ENCODE results near the gene MAP1LC3B. TPM values are rescaled to one million over a fixed set of nuclear protein-coding genes. Genes with fewer than 3 reads are reported as not detected.

Gene MAP1LC3B
- total RNA-seq, 2 donors from 2014 or later = 18.5 to 22.8 TPM

- WGBS, 2 donors = 86 to 89% methylated on average over 31 to 34 of the region's 34 CpGs
- ATAC-seq = no peak
- H3K9me3 ChIP-seq = no peaks in the 10 kb centered on the region
- DNase-seq = no peak
- TF ChIP-seq CTCF (IDR thresholded peaks at IDR 0.05) (no peak), POLR2A (IDR thresholded peaks at IDR 0.05) (no peak)
- H3K27ac ChIP-seq = peak overlapping the region in 2 of 4 donors; percentile 12 to 24
- peaks cover 11 to 17% of the 10 kb centered on the region in 2 donors for H3K36me3 ChIP-seq (replicated peaks in 1 of 2; ENCODE audit: insufficient read depth in 1 of 2, low read depth in 2 of 2)
- no peaks in the 10 kb centered on the region for H3K27me3 ChIP-seq
- no peak overlapping the region for H3K4me3 ChIP-seq
- H3K4me1 ChIP-seq = no peaks in the 10 kb centered on the region
- intact Hi-C loops (cut with DNase I) = no loop called here
These were observed 47.8 kb upstream of the MAP1LC3B start for GRCh38 chr16:87344165-87344930.

- peak overlapping the region in 2 of 4 donors; percentile 24 to 40 for H3K27ac ChIP-seq
These were observed 47.1 kb upstream of the MAP1LC3B start for GRCh38 chr16:87344931-87345631.

GRCh38 chr16:87345726-87346424 lies 46.3 kb upstream of the MAP1LC3B start:
- intact Hi-C loops (cut with DNase I) = no loop called here

More at GRCh38 chr16:87344931-87345631, 47.1 kb upstream of the MAP1LC3B start:
- Histone ChIP-seq H3K4me3 (no peak overlapping the region), H3K27me3 (no peaks in the 10 kb centered on the region), H3K9me3 (no peaks in the 10 kb centered on the region), H3K36me3 (replicated peaks in 1 of 2; ENCODE audit: insufficient read depth in 1 of 2, low read depth in 2 of 2) (peaks cover 11 to 17% of the 10 kb centered on the region in 2 donors), H3K4me1 (no peaks in the 10 kb centered on the region)
- no peak for DNase-seq
- no peak for TF ChIP-seq POLR2A (IDR thresholded peaks at IDR 0.05)
- no peak for TF ChIP-seq CTCF (IDR thresholded peaks at IDR 0.05)
- ATAC-seq = peak; percentile 38
- intact Hi-C loops (cut with DNase I) = no loop called here
- WGBS, 2 donors = 84 to 85% methylated on average over 5 to 16 of the region's 17 CpGs

GRCh38 chr16:87346517-87347060 lies 45.5 kb upstream of the MAP1LC3B start:
- H3K4me1 ChIP-seq = no peaks in the 10 kb centered on the region
- intact Hi-C loops (cut with DNase I) = no loop called here
- DNase-seq (no peak), ATAC-seq (no peak)
- H3K36me3 ChIP-seq (replicated peaks in 1 of 2; ENCODE audit: insufficient read depth in 1 of 2, low read depth in 2 of 2) = peaks cover 11 to 17% of the 10 kb centered on the region in 2 donors
- H3K4me3 ChIP-seq = no peak overlapping the region
- TF ChIP-seq CTCF (IDR thresholded peaks at IDR 0.05) (no peak), POLR2A (IDR thresholded peaks at IDR 0.05) (no peak)
- H3K27ac ChIP-seq = no peak overlapping the region
- H3K27me3 ChIP-seq = no peaks in the 10 kb centered on the region
- WGBS, 2 donors = 90 to 93% methylated on average over 13 to 21 of the region's 21 CpGs
- no peaks in the 10 kb centered on the region for H3K9me3 ChIP-seq

More at GRCh38 chr16:87345726-87346424, 46.3 kb upstream of the MAP1LC3B start:
- Histone ChIP-seq H3K27me3 (no peaks in the 10 kb centered on the region), H3K36me3 (replicated peaks in 1 of 2; ENCODE audit: insufficient read depth in 1 of 2, low read depth in 2 of 2) (peaks cover 11 to 17% of the 10 kb centered on the region in 2 donors), H3K4me1 (no peaks in the 10 kb centered on the region), H3K27ac (peak overlapping the region in 1 of 4 donors; percentile 40), H3K9me3 (no peaks in the 10 kb centered on the region), H3K4me3 (no peak overlapping the region)
- 88 to 93% methylated on average over 22 to 26 of the region's 28 CpGs for WGBS, 2 donors
- ATAC-seq (no peak), DNase-seq (no peak)
- TF ChIP-seq POLR2A (IDR thresholded peaks at IDR 0.05) (no peak), CTCF (IDR thresholded peaks at IDR 0.05) (no peak)
